NCI-H345 (cell line): ENCODE measurements around the gene MUCL1.

Experiments
- DNase-seq: peaks from one replicate; lab custom pipeline; 2025; lab: John Stamatoyannopoulos, UW

Gene MUCL1

DNA sequence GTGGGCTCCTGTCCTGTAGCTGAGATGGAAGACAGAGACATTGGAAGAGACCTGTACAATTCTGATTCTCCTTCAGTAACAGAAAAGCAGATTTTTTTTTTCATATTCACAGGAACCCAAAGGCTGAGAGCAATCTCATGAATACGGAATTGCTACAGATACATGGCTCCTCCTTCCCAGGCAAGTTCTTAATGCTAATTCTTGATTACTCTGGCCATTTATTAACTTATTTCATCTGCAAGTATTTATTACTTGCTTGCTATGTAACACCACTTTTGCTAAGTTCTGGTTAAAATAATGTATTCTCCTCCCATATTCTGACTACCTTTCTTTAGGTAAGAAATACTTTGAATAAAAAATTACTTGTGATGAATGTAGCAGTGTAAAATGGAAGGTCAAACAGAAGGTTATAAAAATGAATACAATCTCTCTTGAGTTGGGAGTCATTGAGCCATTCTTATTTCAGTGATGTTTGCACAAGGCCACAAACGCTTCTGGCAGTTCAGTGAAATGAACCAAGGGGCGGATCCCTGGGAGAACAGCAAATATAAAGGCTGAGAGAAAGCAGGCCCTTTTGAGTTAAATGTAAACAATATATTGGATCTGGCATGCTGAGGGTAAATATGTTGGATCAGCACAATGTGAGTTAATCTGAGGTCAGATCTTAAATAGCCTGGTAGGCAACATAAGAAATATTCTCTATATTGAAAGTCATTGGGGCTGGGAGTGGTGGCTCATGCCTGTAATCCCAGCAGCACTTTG is 37.6 kb downstream of the MUCL1 start:
- peak; percentile 96 for DNase-seq
